Measurements from ENCODE around the gene ATOX1. TPM values are rescaled to one million over a fixed set of nuclear protein-coding genes. Genes with fewer than 3 reads are reported as not detected.

ATOX1 gene
- polyA plus RNA-seq, 1 of the 3 experiments (the other 2 are of a cell fraction): 497 TPM

DNA sequence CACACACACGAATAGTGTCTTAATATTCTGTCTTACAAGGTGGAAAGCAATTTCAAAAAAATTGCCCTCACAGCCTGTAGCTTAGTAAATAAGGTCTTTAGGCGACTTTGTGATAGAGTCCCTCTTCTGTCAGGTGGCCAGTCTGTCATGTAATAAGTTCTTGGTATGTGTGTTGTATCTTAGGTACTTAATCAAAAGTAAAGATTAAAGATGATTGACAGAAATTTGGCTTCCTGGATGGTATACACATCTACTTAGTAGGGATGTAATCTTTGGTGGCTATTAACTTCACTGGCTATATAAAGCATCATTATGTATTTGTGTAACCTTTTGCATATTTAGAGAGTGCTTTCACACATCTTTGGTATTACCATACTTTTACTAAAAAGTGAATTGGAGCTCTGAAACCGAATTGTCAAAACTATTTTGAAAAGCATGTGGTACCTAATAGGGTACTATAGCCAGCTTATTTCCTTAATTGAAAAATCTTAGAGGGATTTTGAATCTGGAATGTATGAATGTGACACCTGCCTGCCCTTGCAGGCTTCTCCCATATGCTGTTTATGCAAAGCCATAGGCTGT, 16.7 kb upstream of the ATOX1 start:
- 45% methylated on average over 3 of the region's 3 CpGs for WGBS (ENCODE audit: low lambda C conversion rate)
- no peak for DNase-seq
- H3K36me3 ChIP-seq (replicated peaks in 1 of 2; ENCODE audit: control insufficient read depth in 1 of 2, insufficient read depth in 2 of 2, low read length in 1 of 2): peaks cover 20 to 27% of the 10 kb centered on the region in 2 experiments
- ChIA-PET POLR2A (no interaction called here), CTCF (no interaction called here)
- TF ChIP-seq FOSL2 (IDR thresholded peaks at IDR 0.05; ENCODE audit: borderline replicate concordance, low read depth) (no peak), JUND (IDR thresholded peaks at IDR 0.05) (no peak), FOXJ3 (CRISPR knock-in tag; IDR thresholded peaks at IDR 0.05) (no peak), RCOR1 (IDR thresholded peaks at IDR 0.05; ENCODE audit: low read length) (no peak), ZBTB33 (IDR thresholded peaks at IDR 0.05; ENCODE audit: borderline replicate concordance, low read depth) (no peak), CTCF (IDR thresholded peaks at IDR 0.05) (no peak), FOXM1 (IDR thresholded peaks at IDR 0.05; ENCODE audit: low read depth) (no peak), TAF1 (IDR thresholded peaks at IDR 0.05; ENCODE audit: borderline replicate concordance, low read depth, low read length) (no peak), USF2 (IDR thresholded peaks at IDR 0.05; ENCODE audit: borderline replicate concordance, low read depth, low read length) (no peak), GATA2 (CRISPR knock-in tag; IDR thresholded peaks at IDR 0.05) (no peak), NFIC (IDR thresholded peaks at IDR 0.05; ENCODE audit: borderline replicate concordance) (no peak), MAX (IDR thresholded peaks at IDR 0.05; ENCODE audit: low read depth) (no peak)
- H3K9ac ChIP-seq: no peak overlapping the region; the same call in 1 of the 2 replicates
- H3K27me3 ChIP-seq (ENCODE audit: insufficient read depth): no peaks in the 10 kb centered on the region
- peaks cover 6% of the 10 kb centered on the region for H3F3A ChIP-seq (replicated peaks; ENCODE audit: insufficient read depth)
- no peaks in the 10 kb centered on the region for H3K9me3 ChIP-seq
- H3K79me2 ChIP-seq (ENCODE audit: insufficient read depth): peaks cover 86% of the 10 kb centered on the region
- H3K4me1 ChIP-seq (ENCODE audit: control insufficient read depth in 1 of 2, insufficient read depth in 2 of 2, low read depth in 1 of 2, low read length in 1 of 2): peaks cover 22 to 30% of the 10 kb centered on the region in 2 experiments; a peak in 3 of 4 replicates
- peak overlapping the region; percentile 91 for H3K4me2 ChIP-seq
- no peak overlapping the region for H2AFZ ChIP-seq (ENCODE audit: low read depth)
- no peaks in the 10 kb centered on the region for H3K9me2 ChIP-seq
- peaks cover 80% of the 10 kb centered on the region for H4K20me1 ChIP-seq (ENCODE audit: insufficient read depth)
- no peak overlapping the region for H3K27ac ChIP-seq (ENCODE audit: low read depth in 2 of 2, low read length in 1 of 2)
- H3K4me3 ChIP-seq (ENCODE audit: low read depth in 2 of 2, low read length in 1 of 2): no peak overlapping the region; a peak in 1 of 4 replicates

Data from SK-N-SH (cell line).